H9 (cell line): ENCODE results near the gene TMEM252. TPM values are rescaled to one million over a fixed set of nuclear protein-coding genes. Genes with fewer than 3 reads are reported as not detected.

Experiments used
- DNase-seq: peaks from one replicate; pipeline ENCODE4 v3.0.0-alpha.2; 2017
- H2AFZ ChIP-seq: one replicate; pipeline ENCODE4 v1.6.1; 2013; ENCODE audit warnings: mild to moderate bottlenecking, low read length, control low read depth, moderate library complexity
- H2AK5ac ChIP-seq: 2 replicates; pipeline ENCODE4 v1.6.1; 2013; ENCODE audit warnings: low read length, control low read depth, mixed read lengths; ENCODE audit not compliant: insufficient read length
- H2BK120ac ChIP-seq: one replicate; pipeline ENCODE4 v1.6.1; 2013; ENCODE audit warnings: low read depth, mild to moderate bottlenecking, low read length, control low read depth, inconsistent platforms; ENCODE audit not compliant: poor library complexity, severe bottlenecking
- H2BK12ac ChIP-seq: 2 replicates; pipeline ENCODE4 v1.6.1; 2013; ENCODE audit warnings: low read length, control low read depth, mixed read lengths, low read depth; ENCODE audit not compliant: insufficient read length
- H2BK15ac ChIP-seq: 2 replicates; pipeline ENCODE4 v1.6.1; 2013; ENCODE audit warnings: low read depth, low read length, control low read depth
- H2BK20ac ChIP-seq: one replicate; pipeline ENCODE4 v1.6.1; 2013; ENCODE audit warnings: low read depth, mild to moderate bottlenecking, low read length, control low read depth, inconsistent platforms; ENCODE audit not compliant: poor library complexity, severe bottlenecking
- H2BK5ac ChIP-seq: 2 replicates; pipeline ENCODE4 v1.6.1; 2013; ENCODE audit warnings: low read length, control low read depth, mixed read lengths; ENCODE audit not compliant: insufficient read length
- H3K14ac ChIP-seq: 2 replicates; pipeline ENCODE4 v1.6.1; 2013; ENCODE audit warnings: low read length, control low read depth; ENCODE audit not compliant: insufficient read depth
- H3K18ac ChIP-seq: 2 replicates; pipeline ENCODE4 v1.6.1; 2013; ENCODE audit warnings: low read depth, mild to moderate bottlenecking, mixed read lengths, low read length, control low read depth; ENCODE audit not compliant: insufficient read length
- H3K23ac ChIP-seq: 2 replicates; pipeline ENCODE4 v1.6.1; 2013; ENCODE audit warnings: low read length, control low read depth, mixed read lengths, low read depth; ENCODE audit not compliant: insufficient read length
- H3K23me2 ChIP-seq: 2 replicates; pipeline ENCODE4 v1.6.1; 2013; ENCODE audit warnings: low read depth, mild to moderate bottlenecking, mixed read lengths, low read length, control low read depth; ENCODE audit not compliant: insufficient read length, poor library complexity, severe bottlenecking
- H3K27ac ChIP-seq: 2 replicates; pipeline ENCODE4 v1.5.1; 2013; ENCODE audit warnings: low read length, control low read depth, mixed read lengths, low read depth; ENCODE audit not compliant: insufficient read length
- H3K27me3 ChIP-seq: 2 replicates; pipeline ENCODE4 v1.6.1; 2013; ENCODE audit warnings: low read length, control low read depth, inconsistent platforms; ENCODE audit not compliant: insufficient read depth
- H3K4ac ChIP-seq: 2 replicates; pipeline ENCODE4 v1.6.1; 2013; ENCODE audit warnings: low read depth, mild to moderate bottlenecking, control low read depth, inconsistent platforms, low read length, moderate library complexity
- H3K4me1 ChIP-seq: 2 replicates; pipeline ENCODE4 v1.6.1; 2013; ENCODE audit warnings: low read length, control low read depth, inconsistent platforms; ENCODE audit not compliant: insufficient read depth
- H3K4me2 ChIP-seq: 2 replicates; pipeline ENCODE4 v1.6.1; 2013; ENCODE audit warnings: low read length, control low read depth, mixed read lengths; ENCODE audit not compliant: insufficient read length, insufficient read depth
- H3K56ac ChIP-seq: 2 replicates; pipeline ENCODE4 v1.6.1; 2013; ENCODE audit warnings: low read depth, mild to moderate bottlenecking, mixed read lengths, low read length, control low read depth; ENCODE audit not compliant: insufficient read length
- H3K79me1 ChIP-seq: 2 replicates; pipeline ENCODE4 v1.6.1; 2013; ENCODE audit warnings: low read depth, mild to moderate bottlenecking, moderate library complexity, low read length, control low read depth, inconsistent platforms; ENCODE audit not compliant: insufficient read depth, poor library complexity, severe bottlenecking
- H3K79me2 ChIP-seq: 2 replicates; pipeline ENCODE4 v1.6.1; 2013; ENCODE audit warnings: low read length, control low read depth, inconsistent platforms; ENCODE audit not compliant: insufficient read depth
- H3K9ac ChIP-seq: 2 replicates; pipeline ENCODE4 v1.6.1; 2013; ENCODE audit warnings: low read length, control low read depth, mixed read lengths; ENCODE audit not compliant: insufficient read length; ENCODE audit errors: extremely low read depth
- H3K9me3 ChIP-seq: one replicate; pipeline ENCODE4 v1.6.1; 2013; ENCODE audit warnings: low read depth, low read length, inconsistent platforms; ENCODE audit not compliant: control insufficient read depth
- H3T11ph ChIP-seq: one replicate; pipeline ENCODE4 v1.6.1; 2013; ENCODE audit warnings: mild to moderate bottlenecking, low read length, control low read depth, inconsistent platforms
- H4K20me1 ChIP-seq: one replicate; pipeline ENCODE4 v1.6.1; 2013; ENCODE audit not compliant: control insufficient read depth, insufficient read length, insufficient read depth
- H4K5ac ChIP-seq: 2 replicates; pipeline ENCODE4 v1.6.1; 2013; ENCODE audit warnings: low read depth, mild to moderate bottlenecking, mixed read lengths, low read length, control low read depth; ENCODE audit not compliant: insufficient read length
- H4K8ac ChIP-seq: replicated peaks from 2 replicates; pipeline ENCODE4 v1.6.1; 2013; ENCODE audit warnings: low read length, control low read depth, mixed read lengths, low read depth; ENCODE audit not compliant: insufficient read length
- H4K91ac ChIP-seq: 2 replicates; pipeline ENCODE4 v1.6.1; 2013; ENCODE audit warnings: low read depth, mild to moderate bottlenecking, moderate library complexity, mixed read lengths, low read length, control low read depth; ENCODE audit not compliant: insufficient read length
- H3K27ac Mint-ChIP-seq, 3 experiments: 2 replicates in 2 of 3; 3 replicates in 1 of 3; pipeline ENCODE4 v1.8.0; 2020 to 2021; ENCODE audit warnings: mixed read lengths in 3 of 3, mild to moderate bottlenecking in 1 of 3, moderate library complexity in 1 of 3
- H3K27me3 Mint-ChIP-seq: 2 replicates; pipeline ENCODE4 v1.8.0; 2021; ENCODE audit warnings: low read depth, mild to moderate bottlenecking, moderate library complexity, mixed read lengths
- H3K36me3 Mint-ChIP-seq, 3 experiments: 2 replicates in 2 of 3; 3 replicates in 1 of 3; pipeline ENCODE4 v1.8.0; 2020 to 2021; ENCODE audit warnings: low read depth in 3 of 3, mixed read lengths in 3 of 3; ENCODE audit not compliant: insufficient read depth in 1 of 3
- H3K4me1 Mint-ChIP-seq, 2 experiments: 2 replicates each; pipeline ENCODE4 v1.8.0; 2020; ENCODE audit warnings: mixed read lengths in 2 of 2
- H3K4me3 Mint-ChIP-seq, 2 experiments: 2 replicates in 1 of 2; 3 replicates in 1 of 2; pipeline ENCODE4 v1.8.0; 2020 to 2021; ENCODE audit warnings: mild to moderate bottlenecking in 2 of 2, mixed read lengths in 2 of 2, moderate library complexity in 1 of 2
- H3K9me3 Mint-ChIP-seq, 2 experiments: 2 replicates in 1 of 2; 3 replicates in 1 of 2; pipeline ENCODE4 v1.8.0; 2020; ENCODE audit warnings: mild to moderate bottlenecking in 2 of 2, mixed read lengths in 2 of 2, moderate library complexity in 1 of 2
- CTCF ChIP-seq: fragments of 200-600 bp; sonication (generic); conservative IDR thresholded peaks from 3 replicates; pipeline ENCODE4 v1.8.0; 2021; ENCODE audit warnings: antibody characterized with exemption, mild to moderate bottlenecking
- WGBS: extraction: QIAGEN DNeasy Blood & Tissue Kit; methylation state at CpG from one replicate; pipeline ENCODE4 v1.1.7; 2013; ENCODE audit warnings: missing lambda C conversion rate, low lambda C conversion rate, mixed read lengths; ENCODE audit not compliant: insufficient read length; ENCODE audit errors: extremely low coverage; 5-methylcytosine and 5-hydroxymethylcytosine counted together
- total RNA-seq: library from RNA; stranded (reverse); gene quantifications from 2 replicates; pipeline ENCODE4 v1.2.1, GENCODE V29; 2021

TMEM252 gene
- total RNA-seq, 1 experiment from 2014 or later, result not detected

- no peaks in the 10 kb centered on the region for H3K79me1 ChIP-seq
- H2BK5ac ChIP-seq, result no peak overlapping the region
- Mint-ChIP-seq H3K9me3 (no peaks in the 10 kb centered on the region), H3K36me3 (no peaks in the 10 kb centered on the region), H3K4me3 (no peak overlapping the region), H3K27me3 (peaks cover 99% of the 10 kb centered on the region), H3K4me1 (peaks cover 18% of the 10 kb centered on the region in 2 experiments), H3K27ac (no peak overlapping the region)
- no peak overlapping the region for H2BK15ac ChIP-seq
- H4K20me1 ChIP-seq, result no peaks in the 10 kb centered on the region
- no peak overlapping the region for H2BK120ac ChIP-seq
- H3K4me2 ChIP-seq, result no peak overlapping the region
- peaks cover 6% of the 10 kb centered on the region; the same call in 1 of the 2 replicates for H3K4me1 ChIP-seq
- H2BK12ac ChIP-seq, result no peak overlapping the region
- H4K91ac ChIP-seq, result no peak overlapping the region
- H3K18ac ChIP-seq, result no peak overlapping the region
- no peak overlapping the region for H3K14ac ChIP-seq
- H3K23ac ChIP-seq, result no peak overlapping the region
- H3T11ph ChIP-seq, result no peak overlapping the region
- H3K9me3 ChIP-seq, result no peaks in the 10 kb centered on the region
- no peak overlapping the region for H4K8ac ChIP-seq
- H3K9ac ChIP-seq, result no peak overlapping the region
- no peak overlapping the region for H2AK5ac ChIP-seq
- WGBS, result no CpG with 5 or more reads among the region's 2 CpGs
- TF ChIP-seq CTCF, result no peak
- H2BK20ac ChIP-seq, result no peak overlapping the region
- no peak overlapping the region for H3K4ac ChIP-seq
- no peak overlapping the region for H4K5ac ChIP-seq
- H3K56ac ChIP-seq, result no peak overlapping the region
- H3K23me2 ChIP-seq, result no peaks in the 10 kb centered on the region
- no peaks in the 10 kb centered on the region for H3K27me3 ChIP-seq
- no peak overlapping the region for H3K27ac ChIP-seq
- no peaks in the 10 kb centered on the region for H3K79me2 ChIP-seq
- DNase-seq, result peak; percentile 38
- no peak overlapping the region for H2AFZ ChIP-seq
These were observed 21.8 kb upstream of the TMEM252 start for GRCh38 chr9:68562461-68562860.
